Spleen (tissue), 7 donors: Measurements from ENCODE around the gene EPHA6.

Experiments
- CTCF ChIP-seq, 11 experiments: fragments of 200-600 bp in 7 of 11; fragments of 450-650 bp in 4 of 11; sonication (generic) in 4 of 11; IDR thresholded peaks in 8 of 11; conservative IDR thresholded peaks in 3 of 11; 1 replicate in 7 of 11; 2 replicates in 4 of 11; pipeline versions ENCODE4 v1.4.0 to v1.8.0; 2016 to 2021; ENCODE audit warnings: antibody characterized with exemption in 11 of 11, inconsistent platforms in 4 of 11, mild to moderate bottlenecking in 1 of 11
- POLR2A ChIP-seq, 3 donors: fragments of 450-650 bp; IDR thresholded peaks; one replicate each; pipeline ENCODE4 v1.5.1; 2017; ENCODE audit warnings: antibody characterized with exemption in 3 of 3, mild to moderate bottlenecking in 1 of 3
- POLR2AphosphoS5 ChIP-seq, 3 donors: sonication (generic); formaldehyde crosslinking; IDR thresholded peaks; one replicate each; pipeline ENCODE4 v1.5.1; 2017; ENCODE audit warnings: antibody characterized with exemption in 3 of 3
- donor health status: DM: no; HTN: no; CAD: no; lungs with moderate emphysema.
- donor health status: DM: no; HTN: no; CAD: no.
- donor health status: DM: no; HTN: no; CAD: no.

- TF ChIP-seq POLR2A (IDR thresholded peaks at IDR 0.05) (no peak), CTCF (IDR thresholded peaks at IDR 0.05 in 8 of 11, conservative IDR thresholded peaks at IDR 0.05 in 3 of 11) (no peak), POLR2AphosphoS5 (IDR thresholded peaks at IDR 0.05) (no peak)
Measured at GRCh38 chr3:97306226-97306625, 491.8 kb downstream of the EPHA6 start.
